ENCODE measurements around the gene KCNK2. TPM values are rescaled to one million over a fixed set of nuclear protein-coding genes. Genes with fewer than 3 reads are reported as not detected.

KCNK2 gene
- total RNA-seq, 2 experiments from 2014 or later: not detected

GRCh38 chr1:215101511-215101910 is 19.0 kb downstream of the KCNK2 start:
- ChIA-PET POLR2A (no interaction called here), CTCF (no interaction called here)
- Mint-ChIP-seq H3K4me3 (no peak overlapping the region), H3K27ac (no peak overlapping the region), H3K36me3 (ENCODE audit: low read depth) (no peaks in the 10 kb centered on the region), H3K27me3 (peaks cover 19% of the 10 kb centered on the region), H3K4me1 (ENCODE audit: low read depth) (no peaks in the 10 kb centered on the region), H3K9me3 (no peaks in the 10 kb centered on the region)
- Histone ChIP-seq H3K4me3 (ENCODE audit: low read length) (no peak overlapping the region), H3K36me3 (ENCODE audit: insufficient read depth, low read length) (no peaks in the 10 kb centered on the region), H3K4me1 (ENCODE audit: insufficient read depth, low read length) (no peaks in the 10 kb centered on the region), H3K27ac (ENCODE audit: low read depth in 1 of 2, low read length in 2 of 2) (no peak overlapping the region), H3K27me3 (ENCODE audit: control insufficient read depth in 1 of 2, insufficient read depth in 2 of 2, low read length in 2 of 2) (no peaks in the 10 kb centered on the region), H3K9me3 (ENCODE audit: control insufficient read depth in 1 of 2, insufficient read depth in 1 of 2, low read length in 2 of 2) (no peaks in the 10 kb centered on the region)
- intact Hi-C loops (cut with DNase I, micrococcal nuclease): no loop called here
- no peak for TF ChIP-seq CTCF (IDR thresholded peaks at IDR 0.05)
- no peak for DNase-seq
- ATAC-seq (ENCODE audit: poor library complexity): no peak

- Histone ChIP-seq H3K27me3 (ENCODE audit: control insufficient read depth in 1 of 2, insufficient read depth in 2 of 2, low read length in 2 of 2) (no peaks in the 10 kb centered on the region), H3K36me3 (ENCODE audit: insufficient read depth, low read length) (no peaks in the 10 kb centered on the region), H3K4me3 (ENCODE audit: low read length) (no peak overlapping the region), H3K9me3 (ENCODE audit: control insufficient read depth in 1 of 2, insufficient read depth in 1 of 2, low read length in 2 of 2) (no peaks in the 10 kb centered on the region), H3K27ac (ENCODE audit: low read depth in 1 of 2, low read length in 2 of 2) (no peak overlapping the region), H3K4me1 (ENCODE audit: insufficient read depth, low read length) (no peaks in the 10 kb centered on the region)
- Mint-ChIP-seq H3K27ac (no peak overlapping the region), H3K27me3 (peaks cover 12% of the 10 kb centered on the region), H3K9me3 (no peaks in the 10 kb centered on the region), H3K36me3 (ENCODE audit: low read depth) (no peaks in the 10 kb centered on the region), H3K4me3 (no peak overlapping the region), H3K4me1 (ENCODE audit: low read depth) (no peaks in the 10 kb centered on the region)
- DNase-seq (no peak), ATAC-seq (ENCODE audit: poor library complexity) (no peak)
- intact Hi-C loops (cut with DNase I, micrococcal nuclease): no loop called here
- ChIA-PET POLR2A (no interaction called here), CTCF (no interaction called here)
- no peak for TF ChIP-seq CTCF (IDR thresholded peaks at IDR 0.05)
Observed at GRCh38 chr1:215104283-215104682, 21.7 kb downstream of the KCNK2 start.

- Mint-ChIP-seq H3K4me3 (no peak overlapping the region), H3K9me3 (no peaks in the 10 kb centered on the region), H3K36me3 (ENCODE audit: low read depth) (no peaks in the 10 kb centered on the region), H3K4me1 (ENCODE audit: low read depth) (no peaks in the 10 kb centered on the region), H3K27ac (no peak overlapping the region), H3K27me3 (peaks cover 4% of the 10 kb centered on the region)
- H3K4me3 ChIP-seq (ENCODE audit: low read length): no peak overlapping the region
- DNase-seq (no peak), ATAC-seq (ENCODE audit: poor library complexity) (no peak)
- no peaks in the 10 kb centered on the region for H3K36me3 ChIP-seq (ENCODE audit: insufficient read depth, low read length)
- CTCF ChIA-PET: no interaction called here
- H3K27ac ChIP-seq (ENCODE audit: low read depth in 1 of 2, low read length in 2 of 2): no peak overlapping the region
- no peak for TF ChIP-seq CTCF (IDR thresholded peaks at IDR 0.05)
- POLR2A ChIA-PET: no interaction called here
- H3K4me1 ChIP-seq (ENCODE audit: insufficient read depth, low read length): no peaks in the 10 kb centered on the region
- intact Hi-C loops (cut with DNase I, micrococcal nuclease): no loop called here
- H3K9me3 ChIP-seq (ENCODE audit: control insufficient read depth in 1 of 2, insufficient read depth in 1 of 2, low read length in 2 of 2): no peaks in the 10 kb centered on the region
- H3K27me3 ChIP-seq (ENCODE audit: control insufficient read depth in 1 of 2, insufficient read depth in 2 of 2, low read length in 2 of 2): no peaks in the 10 kb centered on the region
Observed at GRCh38 chr1:215106067-215106466, 23.5 kb downstream of the KCNK2 start.
